HepG2 (cell line): ENCODE data around the gene SNED1. TPM values are rescaled to one million over a fixed set of nuclear protein-coding genes. Genes with fewer than 3 reads are reported as not detected.

ENCODE experiments used
- CENPT ChIP-seq: sonication (generic); formaldehyde crosslinking; IDR thresholded peaks from 2 replicates; pipeline ENCODE4 v1.8.0; 2022; ENCODE audit warnings: low read depth, mild to moderate bottlenecking, moderate library complexity, missing genetic modification reagents
- GLMP ChIP-seq: sonication (generic); formaldehyde crosslinking; IDR thresholded peaks from 2 replicates; pipeline ENCODE4 v1.9.0; 2021; ENCODE audit warnings: missing genetic modification reagents, mild to moderate bottlenecking, borderline replicate concordance
- HNF4G ChIP-seq, 2 experiments: sonication (generic) in 1 of 2; formaldehyde crosslinking in 1 of 2; IDR thresholded peaks; 2 replicates each; pipeline versions ENCODE4 v1.4.0 to v1.6.1; 2011 to 2020; ENCODE audit warnings: borderline replicate concordance in 2 of 2, low read depth in 2 of 2, mild to moderate bottlenecking in 2 of 2, low read length in 1 of 2, missing genetic modification reagents in 1 of 2, moderate library complexity in 1 of 2
- HNRNPK ChIP-seq: fragments of 200-400 bp; formaldehyde crosslinking; IDR thresholded peaks from 2 replicates; pipeline ENCODE4 v1.6.1; 2018; ENCODE audit warnings: low read length, low read depth, moderate library complexity, mild to moderate bottlenecking; ENCODE audit not compliant: poor library complexity, severe bottlenecking
- HNRNPUL1 ChIP-seq: fragments of 200-400 bp; formaldehyde crosslinking; IDR thresholded peaks from 2 replicates; pipeline ENCODE4 v1.6.1; 2017; ENCODE audit warnings: low read depth, mild to moderate bottlenecking, low read length, moderate library complexity
- KAT7 ChIP-seq: IDR thresholded peaks from 2 replicates; pipeline ENCODE4 v1.6.1; 2018; ENCODE audit warnings: borderline replicate concordance, missing compliant biosample characterization
- MXD1 ChIP-seq: sonication (generic); formaldehyde crosslinking; IDR thresholded peaks from 2 replicates; pipeline ENCODE4 v1.4.0; 2020; ENCODE audit warnings: mild to moderate bottlenecking, missing genetic modification reagents
- NCOA1 ChIP-seq: sonication (generic); formaldehyde crosslinking; IDR thresholded peaks from 2 replicates; pipeline ENCODE4 v1.9.0; 2021; ENCODE audit warnings: missing genetic modification reagents
- NFKB2 ChIP-seq: sonication (generic); formaldehyde crosslinking; IDR thresholded peaks from 2 replicates; pipeline ENCODE4 v1.4.0; 2020; ENCODE audit warnings: missing genetic modification reagents, borderline replicate concordance
- PATZ1 ChIP-seq: sonication (generic); formaldehyde crosslinking; IDR thresholded peaks from 2 replicates; pipeline ENCODE4 v1.4.0; 2020; ENCODE audit warnings: missing genetic modification reagents
- PPARG ChIP-seq: conservative IDR thresholded peaks from 2 replicates; pipeline ENCODE4 v1.6.1; 2016; ENCODE audit warnings: missing biosample characterization, missing genetic modification reagents
- SIN3A ChIP-seq: IDR thresholded peaks from 2 replicates; pipeline ENCODE4 v1.6.1; 2011; ENCODE audit warnings: low read depth, mild to moderate bottlenecking, control low read depth, low read length, borderline replicate concordance
- TBX2 ChIP-seq: sonication (generic); formaldehyde crosslinking; IDR thresholded peaks from 2 replicates; pipeline ENCODE4 v1.5.0; 2020; ENCODE audit warnings: missing genetic modification reagents, mild to moderate bottlenecking, borderline replicate concordance
- TRAFD1 ChIP-seq: sonication (generic); formaldehyde crosslinking; IDR thresholded peaks from 2 replicates; pipeline ENCODE4 v1.5.1; 2020; ENCODE audit warnings: missing genetic modification reagents, mild to moderate bottlenecking, borderline replicate concordance
- XBP1 ChIP-seq: sonication (generic); formaldehyde crosslinking; IDR thresholded peaks from 2 replicates; pipeline ENCODE4 v1.5.0; 2020; ENCODE audit warnings: missing genetic modification reagents
- YY1 ChIP-seq: IDR thresholded peaks from 2 replicates; pipeline ENCODE4 v1.6.1; 2011; ENCODE audit warnings: low read length, low read depth, moderate library complexity, mild to moderate bottlenecking; ENCODE audit not compliant: insufficient read depth, insufficient replicate concordance
- ZBTB44 ChIP-seq: sonication (generic); formaldehyde crosslinking; IDR thresholded peaks from 2 replicates; pipeline ENCODE4 v1.4.0; 2020; ENCODE audit warnings: missing genetic modification reagents
- ZNF432 ChIP-seq: sonication (generic); formaldehyde crosslinking; IDR thresholded peaks from 2 replicates; pipeline ENCODE4 v1.5.0; 2020; ENCODE audit warnings: missing genetic modification reagents, mild to moderate bottlenecking, borderline replicate concordance
- ZNF460 ChIP-seq: sonication (generic); formaldehyde crosslinking; IDR thresholded peaks from 2 replicates; pipeline ENCODE4 v1.5.1; 2020; ENCODE audit warnings: missing genetic modification reagents, mild to moderate bottlenecking, borderline replicate concordance
- ZNF761 ChIP-seq: sonication (generic); formaldehyde crosslinking; conservative IDR thresholded peaks from 2 replicates; pipeline ENCODE4 v1.4.0; 2020; ENCODE audit warnings: mild to moderate bottlenecking, missing genetic modification reagents
- ZNF788 ChIP-seq: sonication (generic); formaldehyde crosslinking; IDR thresholded peaks from 2 replicates; pipeline ENCODE4 v1.5.0; 2020; ENCODE audit warnings: mild to moderate bottlenecking, missing genetic modification reagents, borderline replicate concordance
- ZSCAN29 ChIP-seq: sonication (generic); formaldehyde crosslinking; conservative IDR thresholded peaks from 2 replicates; pipeline ENCODE4 v1.4.0; 2020; ENCODE audit warnings: mild to moderate bottlenecking, missing genetic modification reagents
- polyA plus RNA-seq, 8 experiments: library from polyadenylated mRNA; depleted of rRNA in 3 of 8; stranded (reverse) in 7 of 8; unstranded in 1 of 8; fragments of >200 nt; fragmentation: Illumina TruSeq in 4 of 8; extraction: Trizol in 4 of 8; gene quantifications; 2 replicates each; pipeline versions ENCODE4 v1.2.1 to v1.2.3, GENCODE V29; 2011 to 2016; ENCODE audit warnings: low read depth in 4 of 8, missing spikeins in 1 of 8, mixed read lengths in 1 of 8; ENCODE audit not compliant: insufficient read depth in 1 of 8
- total RNA-seq, 5 experiments: library from RNA; depleted of rRNA; stranded (reverse); fragments of >200 nt; fragmentation: Illumina TruSeq; extraction: Trizol; gene quantifications; 2 replicates each; pipeline ENCODE4 v1.2.3, GENCODE V29; 2016; ENCODE audit warnings: low read depth in 1 of 5

SNED1 gene
- total and polyA plus RNA-seq, 2 of the 13 experiments (the other 11 are each of a cell fraction or from before 2014, with no cell fraction given), result 0.15 to 0.65 TPM

GRCh38 chr2:241102239-241102803 is 103.9 kb downstream of the SNED1 start, which contains the start of gene MTERF4 (continued):
- TF ChIP-seq GLMP (CRISPR knock-in tag), result no peak; the same call in 1 of the 2 replicates
- peak; percentile 94; the same call in 1 of the 2 replicates for TF ChIP-seq ZSCAN29
- TF ChIP-seq ZNF761 (CRISPR knock-in tag), result peak; percentile 86
- no peak for TF ChIP-seq HNF4G (IDR thresholded peaks at IDR 0.05; ENCODE audit: borderline replicate concordance, low read depth, low read length)
- TF ChIP-seq HNF4G (CRISPR knock-in tag; IDR thresholded peaks at IDR 0.05; ENCODE audit: borderline replicate concordance, low read depth), result peak; percentile 93
- 0 out of 2 replicates have a peak, but pooled peaks have one; percentile 27 for TF ChIP-seq CENPT (CRISPR knock-in tag)
- TF ChIP-seq ZNF788 (CRISPR knock-in tag), result peak; percentile 100
- TF ChIP-seq HNRNPK, result peak; percentile 81
- TF ChIP-seq YY1, result peak; percentile 97
- TF ChIP-seq XBP1 (CRISPR knock-in tag), result no peak
- peak; percentile 98 for TF ChIP-seq MXD1 (CRISPR knock-in tag)
- TF ChIP-seq NFKB2 (CRISPR knock-in tag), result peak; percentile 98
- TF ChIP-seq HNRNPUL1, result peak; percentile 94
- peak; percentile 100 for TF ChIP-seq KAT7 (CRISPR knock-in tag)
- no peak for TF ChIP-seq ZNF432
- TF ChIP-seq PPARG (CRISPR knock-in tag), result peak; percentile 82
- peak; percentile 100 for TF ChIP-seq PATZ1 (CRISPR knock-in tag)
- peak; percentile 97 for TF ChIP-seq TBX2 (CRISPR knock-in tag)
- no peak for TF ChIP-seq TRAFD1
- peak; percentile 38; the same call in 1 of the 2 replicates for TF ChIP-seq NCOA1 (CRISPR knock-in tag)
- TF ChIP-seq ZNF460 (CRISPR knock-in tag), result peak; percentile 71; the same call in 1 of the 2 replicates
- TF ChIP-seq ZBTB44, result peak; percentile 95
- TF ChIP-seq SIN3A, result peak; percentile 92; the same call in 1 of the 2 replicates
